Activated T-helper 1 cell treated with anti-CD3 and anti-CD28 coated beads, Interleukin-12 subunit alpha, Interleukin-12 subunit beta, Interleukin-2, Interleukin-4 antibody, amounts not matched to agents 30 ng/mL and 10 ng/mL and 1 ng/mL, durations not matched to agents 14 hours and 24 hours and 36 hours (primary cell): ENCODE measurements around the gene SWT1. TPM values are rescaled to one million over a fixed set of nuclear protein-coding genes. Genes with fewer than 3 reads are reported as not detected.
A peak's percentile ranks its signal among the peaks of the same experiment; 100 is the strongest.

Experiments used
- DNase-seq: peaks from one replicate; pipeline ENCODE4 v3.0.0; 2021; ENCODE audit warnings: low spot score
- H3K27ac Mint-ChIP-seq: one replicate; pipeline ENCODE4 v1.8.0; 2021; ENCODE audit warnings: mild to moderate bottlenecking, mixed read lengths
- H3K27me3 Mint-ChIP-seq: one replicate; pipeline ENCODE4 v1.8.0; 2022; ENCODE audit warnings: mild to moderate bottlenecking, moderate library complexity, mixed read lengths; ENCODE audit not compliant: insufficient read depth
- H3K36me3 Mint-ChIP-seq: one replicate; pipeline ENCODE4 v1.8.0; 2021; ENCODE audit warnings: low read depth, mixed read lengths
- H3K4me1 Mint-ChIP-seq: one replicate; pipeline ENCODE4 v1.8.0; 2021; ENCODE audit warnings: low read depth, mixed read lengths
- H3K4me3 Mint-ChIP-seq: one replicate; pipeline ENCODE4 v1.8.0; 2021; ENCODE audit warnings: mild to moderate bottlenecking, moderate library complexity, mixed read lengths
- H3K9me3 Mint-ChIP-seq: one replicate; pipeline ENCODE4 v1.8.0; 2021; ENCODE audit warnings: mixed read lengths
- intact Hi-C: fragments of 100-400 bp; cut with micrococcal nuclease; formaldehyde crosslinking; loops from one replicate; pipeline ENCODE4 v1.15.1; 2024
- total RNA-seq: library from RNA; stranded (reverse); gene quantifications from 2 replicates; pipeline ENCODE4 v1.2.3, GENCODE V29; 2022

The SWT1 gene
- total RNA-seq, 1 donor from 2014 or later = 2.3 TPM

DNA sequence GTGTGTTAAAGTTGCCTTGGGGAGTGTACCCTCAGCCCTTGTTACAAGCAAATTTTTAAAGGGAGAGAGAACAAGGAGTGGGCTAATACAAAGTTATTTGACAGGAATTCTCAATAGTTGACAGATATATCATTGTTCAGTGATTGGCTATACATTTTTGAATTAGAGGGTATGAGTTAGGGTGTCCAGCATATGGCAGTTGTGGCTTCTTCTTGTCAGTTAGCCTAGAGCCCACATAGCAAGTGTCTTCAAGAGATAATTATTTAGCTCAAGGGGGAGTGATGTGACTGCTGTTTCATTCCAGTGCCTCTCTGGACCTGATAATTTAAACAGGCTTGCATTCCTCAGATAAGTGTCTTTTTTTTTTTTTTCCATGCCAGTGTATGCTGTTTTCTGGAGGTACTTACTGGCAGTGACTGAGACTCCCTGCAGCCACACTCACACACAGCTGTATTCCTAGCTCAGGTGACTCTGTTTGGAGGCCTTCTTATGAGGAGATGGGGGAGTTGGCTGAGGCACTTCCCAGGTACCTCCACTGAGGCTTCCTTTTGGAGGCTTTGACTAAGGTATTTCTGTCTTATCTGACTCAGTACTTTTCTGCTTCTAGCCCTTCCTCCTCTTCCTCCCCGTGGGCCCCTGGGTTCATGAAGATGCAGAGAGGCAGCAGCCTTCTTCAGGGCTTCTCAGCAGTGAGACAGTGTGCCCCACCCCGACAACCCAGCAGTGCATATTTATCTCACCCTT is 127.7 kb downstream of the SWT1 start:
- Mint-ChIP-seq H3K4me3 (no peak overlapping the region), H3K36me3 (peaks cover 20% of the 10 kb centered on the region), H3K27me3 (no peaks in the 10 kb centered on the region), H3K4me1 (peaks cover 55% of the 10 kb centered on the region), H3K9me3 (peaks cover 5% of the 10 kb centered on the region), H3K27ac (no peak overlapping the region)
- intact Hi-C loops = loop anchor here (5.0 kb wide), 1 partner anchor 42 kb away; no protein-coding TSS in a partner anchor
- DNase-seq = no peak

DNA sequence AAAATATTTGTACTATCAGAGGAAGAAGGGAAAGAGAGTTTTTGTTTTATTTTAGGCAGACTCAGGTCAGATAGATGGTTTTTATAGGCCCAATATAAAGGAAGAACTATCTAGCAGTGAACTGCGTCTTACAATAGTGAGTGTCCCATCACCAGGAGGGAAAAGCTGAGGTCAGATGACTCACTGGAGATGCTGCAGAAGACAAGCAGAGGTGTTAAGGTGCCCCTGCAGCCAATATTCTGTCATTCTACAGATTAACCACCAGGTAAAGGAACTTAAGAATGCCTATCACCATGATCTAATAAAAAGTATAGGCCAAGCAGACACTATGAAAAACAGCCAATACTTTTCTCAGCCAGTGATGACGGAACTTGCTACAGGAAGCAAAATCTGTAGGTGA is 130.5 kb downstream of the SWT1 start:
- peaks cover 29% of the 10 kb centered on the region for H3K36me3 Mint-ChIP-seq
- peaks cover 33% of the 10 kb centered on the region for H3K4me1 Mint-ChIP-seq
- no peaks in the 10 kb centered on the region for H3K9me3 Mint-ChIP-seq
- H3K4me3 Mint-ChIP-seq = no peak overlapping the region
- no peak for DNase-seq
- no peaks in the 10 kb centered on the region for H3K27me3 Mint-ChIP-seq
- no peak overlapping the region for H3K27ac Mint-ChIP-seq
- intact Hi-C loops = no loop called here

DNA sequence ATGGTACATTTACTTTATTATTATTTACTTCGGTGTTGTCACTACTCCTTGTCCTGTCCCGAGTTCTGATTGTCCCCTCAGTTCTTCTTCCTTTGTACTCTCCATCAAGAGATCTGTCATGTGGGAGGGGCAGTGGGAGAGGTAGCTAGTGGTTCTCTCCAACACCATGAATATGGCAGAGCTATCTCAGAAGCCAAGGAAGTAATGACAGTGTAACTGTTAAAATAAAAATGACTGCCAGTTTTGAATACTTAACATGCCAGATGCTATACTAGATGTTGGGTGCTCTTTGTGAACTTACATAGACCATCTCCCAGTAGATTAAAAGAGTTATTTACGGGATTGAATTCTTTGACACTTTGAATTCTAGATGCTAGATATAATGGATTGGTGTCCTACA is 131.5 kb downstream of the SWT1 start:
- no peaks in the 10 kb centered on the region for H3K27me3 Mint-ChIP-seq
- DNase-seq = no peak
- no peaks in the 10 kb centered on the region for H3K9me3 Mint-ChIP-seq
- intact Hi-C loops = no loop called here
- no peak overlapping the region for H3K4me3 Mint-ChIP-seq
- peaks cover 33% of the 10 kb centered on the region for H3K4me1 Mint-ChIP-seq
- peak overlapping the region; percentile 43 for H3K27ac Mint-ChIP-seq
- H3K36me3 Mint-ChIP-seq = peaks cover 37% of the 10 kb centered on the region

DNA sequence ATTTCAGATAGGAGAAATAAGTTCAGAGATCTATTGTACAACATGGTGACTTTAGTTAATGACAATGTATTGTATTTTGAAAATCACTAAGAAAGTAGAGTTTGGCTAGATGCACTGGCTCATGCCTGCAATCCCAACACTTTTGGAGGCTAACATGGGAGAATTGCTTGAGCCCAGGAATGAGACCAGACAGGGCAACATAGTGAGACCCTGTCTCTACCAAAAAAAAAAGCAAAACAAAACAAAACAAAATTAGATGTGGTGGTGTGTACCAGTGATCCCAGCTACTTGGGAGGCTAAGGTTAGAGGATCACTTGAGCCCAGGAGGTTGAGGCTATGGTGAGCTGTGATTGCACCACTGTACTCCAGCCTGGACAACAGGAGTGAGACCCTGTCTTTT is 132.9 kb downstream of the SWT1 start:
- intact Hi-C loops = loop anchor here (5.0 kb wide), 1 partner anchor 243 kb away; the partner anchor contains the start of gene RNF2
- peaks cover 50% of the 10 kb centered on the region for H3K36me3 Mint-ChIP-seq
- H3K27me3 Mint-ChIP-seq = no peaks in the 10 kb centered on the region
- DNase-seq = no peak
- no peak overlapping the region for H3K4me3 Mint-ChIP-seq
- H3K27ac Mint-ChIP-seq = no peak overlapping the region
- H3K4me1 Mint-ChIP-seq = peaks cover 27% of the 10 kb centered on the region
- no peaks in the 10 kb centered on the region for H3K9me3 Mint-ChIP-seq

GRCh38 chr1:185291159-185291558 is 134.2 kb downstream of the SWT1 start:
- Mint-ChIP-seq H3K9me3 (no peaks in the 10 kb centered on the region), H3K36me3 (peaks cover 62% of the 10 kb centered on the region)
- intact Hi-C loops = loop anchor here (5.0 kb wide), 1 partner anchor 244 kb away; the partner anchor contains the start of gene RNF2

DNA sequence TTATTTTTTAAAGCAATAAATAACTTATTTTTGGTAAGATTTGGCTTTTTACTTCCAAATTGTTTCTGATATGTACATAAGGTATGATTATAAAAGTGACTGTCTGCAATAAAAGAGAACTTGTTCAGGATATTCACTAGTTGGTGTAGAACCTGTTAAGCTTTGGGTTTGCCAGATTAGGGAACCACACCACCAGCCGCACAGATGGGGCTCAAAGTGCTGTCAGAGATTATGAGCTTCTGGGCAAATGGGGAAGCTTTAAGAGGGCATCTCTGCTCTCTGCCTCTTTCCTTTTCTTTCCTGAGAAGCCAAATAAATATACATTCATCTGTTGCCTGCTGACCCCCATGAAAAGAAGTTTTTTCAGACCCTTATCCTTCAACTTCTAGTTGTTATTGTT is 134.7 kb downstream of the SWT1 start:
- H3K4me3 Mint-ChIP-seq = no peak overlapping the region
- no peak for DNase-seq
- H3K27me3 Mint-ChIP-seq = no peaks in the 10 kb centered on the region
- H3K4me1 Mint-ChIP-seq = peaks cover 21% of the 10 kb centered on the region
- intact Hi-C loops = loop anchor here (5.0 kb wide), 1 partner anchor 244 kb away; the partner anchor contains the start of gene RNF2
- H3K27ac Mint-ChIP-seq = no peak overlapping the region
- H3K9me3 Mint-ChIP-seq = no peaks in the 10 kb centered on the region
- H3K36me3 Mint-ChIP-seq = peaks cover 67% of the 10 kb centered on the region

More at GRCh38 chr1:185291159-185291558, 134.2 kb downstream of the SWT1 start:
- Mint-ChIP-seq H3K27ac (no peak overlapping the region), H3K4me3 (no peak overlapping the region), H3K27me3 (no peaks in the 10 kb centered on the region), H3K4me1 (peaks cover 21% of the 10 kb centered on the region)
- DNase-seq = no peak

GRCh38 chr1:185292237-185292636 is 135.3 kb downstream of the SWT1 start:
- no peak for DNase-seq
- Mint-ChIP-seq H3K4me3 (no peak overlapping the region), H3K27ac (no peak overlapping the region), H3K4me1 (peaks cover 21% of the 10 kb centered on the region), H3K9me3 (no peaks in the 10 kb centered on the region), H3K36me3 (peaks cover 69% of the 10 kb centered on the region), H3K27me3 (no peaks in the 10 kb centered on the region)
- intact Hi-C loops = loop anchor here (5.0 kb wide), 1 partner anchor 245 kb away; the partner anchor contains the start of gene RNF2

- no peak for DNase-seq
- Mint-ChIP-seq H3K4me3 (no peak overlapping the region), H3K9me3 (no peaks in the 10 kb centered on the region), H3K36me3 (peaks cover 75% of the 10 kb centered on the region), H3K27ac (peak overlapping the region; percentile 38), H3K4me1 (peaks cover 20% of the 10 kb centered on the region), H3K27me3 (no peaks in the 10 kb centered on the region)
- intact Hi-C loops = loop anchor here (5.0 kb wide), 1 partner anchor 247 kb away; the partner anchor contains the start of gene RNF2
Observed at GRCh38 chr1:185293967-185294542, 137.1 kb downstream of the SWT1 start.

GRCh38 chr1:185295091-185295490 is 138.1 kb downstream of the SWT1 start:
- Mint-ChIP-seq H3K27ac (peak overlapping the region; percentile 44), H3K4me1 (peaks cover 11% of the 10 kb centered on the region), H3K36me3 (peaks cover 72% of the 10 kb centered on the region), H3K4me3 (no peak overlapping the region), H3K9me3 (no peaks in the 10 kb centered on the region), H3K27me3 (no peaks in the 10 kb centered on the region)
- DNase-seq = no peak
- intact Hi-C loops = no loop called here

- H3K36me3 Mint-ChIP-seq = peaks cover 67% of the 10 kb centered on the region
- no peaks in the 10 kb centered on the region for H3K9me3 Mint-ChIP-seq
- peak overlapping the region; percentile 8 for H3K27ac Mint-ChIP-seq
- no peak for DNase-seq
- no peak overlapping the region for H3K4me3 Mint-ChIP-seq
- no peaks in the 10 kb centered on the region for H3K27me3 Mint-ChIP-seq
- peaks cover 16% of the 10 kb centered on the region for H3K4me1 Mint-ChIP-seq
- intact Hi-C loops = no loop called here
Observed at GRCh38 chr1:185297982-185298381, 141.0 kb downstream of the SWT1 start.

- H3K4me1 Mint-ChIP-seq = peaks cover 33% of the 10 kb centered on the region
- intact Hi-C loops = loop anchor here (2.0 to 5.0 kb wide), 2 partner anchors 15 to 1062 kb away; no protein-coding TSS in a partner anchor
- H3K36me3 Mint-ChIP-seq = peaks cover 68% of the 10 kb centered on the region
- H3K27me3 Mint-ChIP-seq = no peaks in the 10 kb centered on the region
- no peak overlapping the region for H3K4me3 Mint-ChIP-seq
- DNase-seq = no peak
- H3K27ac Mint-ChIP-seq = no peak overlapping the region
- H3K9me3 Mint-ChIP-seq = no peaks in the 10 kb centered on the region
Observed at GRCh38 chr1:185300152-185300551, 143.2 kb downstream of the SWT1 start.

DNA sequence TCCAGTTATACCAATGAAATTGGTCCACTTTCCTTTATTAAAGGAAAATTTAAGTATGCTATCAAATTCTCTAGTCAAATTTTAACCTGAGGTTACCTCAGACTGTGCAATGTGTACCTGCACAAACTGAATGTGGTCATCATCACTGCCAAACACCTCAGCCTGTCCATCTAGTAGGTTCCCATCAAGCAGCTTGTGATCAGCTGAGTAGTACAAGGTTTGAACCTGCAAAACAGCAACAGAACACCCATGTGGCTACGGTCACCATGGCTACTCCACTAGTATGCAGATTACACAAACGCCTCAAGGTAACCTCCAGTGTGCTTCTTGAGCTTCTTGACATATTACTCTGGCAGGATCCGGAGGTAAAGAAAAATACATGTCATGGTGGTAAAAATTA is 148.5 kb downstream of the SWT1 start:
- H3K27me3 Mint-ChIP-seq = no peaks in the 10 kb centered on the region
- peaks cover 62% of the 10 kb centered on the region for H3K36me3 Mint-ChIP-seq
- H3K4me1 Mint-ChIP-seq = peaks cover 39% of the 10 kb centered on the region
- H3K27ac Mint-ChIP-seq = peak overlapping the region; percentile 72
- no peak overlapping the region for H3K4me3 Mint-ChIP-seq
- no peaks in the 10 kb centered on the region for H3K9me3 Mint-ChIP-seq
- intact Hi-C loops = loop anchor here (1.0 kb wide), 1 partner anchor 9 kb away; no protein-coding TSS in a partner anchor
- no peak for DNase-seq

DNA sequence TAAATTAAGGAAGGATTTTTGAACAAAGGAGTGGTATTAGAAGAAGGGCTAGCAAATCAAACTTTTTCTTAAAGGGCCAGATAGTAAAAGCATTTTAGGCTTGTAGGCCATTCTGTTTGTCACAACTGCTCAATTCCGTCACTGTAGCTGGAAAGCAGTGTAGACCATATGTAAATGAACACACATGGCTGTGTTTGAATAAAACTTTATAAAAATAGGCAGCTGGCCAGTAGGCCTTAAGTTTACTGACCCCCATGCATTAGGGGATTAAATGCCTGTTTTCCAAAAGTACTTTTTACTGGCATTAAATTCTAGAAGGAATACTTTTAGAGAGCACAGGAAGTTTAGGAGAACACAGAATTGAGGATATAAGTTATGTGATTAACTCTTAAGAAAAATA is 151.2 kb downstream of the SWT1 start:
- DNase-seq = no peak
- Mint-ChIP-seq H3K27ac (peak overlapping the region; percentile 3), H3K27me3 (no peaks in the 10 kb centered on the region), H3K4me3 (no peak overlapping the region), H3K9me3 (no peaks in the 10 kb centered on the region), H3K4me1 (peaks cover 44% of the 10 kb centered on the region), H3K36me3 (peaks cover 60% of the 10 kb centered on the region)
- intact Hi-C loops = no loop called here
